ENCODE data around the gene PRMT7.

- TF ChIP-seq EZH2 (IDR thresholded peaks at IDR 0.05; ENCODE audit: borderline replicate concordance, insufficient read depth, low read depth, low read length, poor library complexity, severe bottlenecking) (no peak), CTCF (IDR thresholded peaks at IDR 0.05) (no peak)
Observed at GRCh38 chr16:68273896-68274295, 36.9 kb upstream of the PRMT7 start.
